ENCODE data around the gene SPIN2A. TPM values are rescaled to one million over a fixed set of nuclear protein-coding genes. Genes with fewer than 3 reads are reported as not detected.
"Not testable (repeated sequence)": the region's sequence is repeated elsewhere in the genome, so short reads cannot be mapped to it uniquely, and the experiment has no call there.

SPIN2A gene
- total and polyA plus RNA-seq, 10 of the 15 experiments (the other 5 are each of a cell fraction or from before 2014, with no cell fraction given): 0.09 to 0.45 (median 0.34) TPM; not detected in 1

- FAIRE-seq (no peak), DNase-seq (ENCODE audit: low read depth, low spot score) (no peak), ATAC-seq (no peak)
- no peaks in the 10 kb centered on the region for H3K27me3 ChIP-seq (replicated peaks in 1 of 2; ENCODE audit: control insufficient read depth in 2 of 2, insufficient read depth in 2 of 2, low read length in 1 of 2)
- no peaks in the 10 kb centered on the region; the same call in 2 of the 3 replicates for H3K9me3 ChIP-seq (replicated peaks; ENCODE audit: control insufficient read depth, insufficient read depth, low read length)
- RAD21 ChIA-PET (ENCODE audit: unreplicated experiment): no interaction called here
- no peak overlapping the region for H3K27ac ChIP-seq (ENCODE audit: control insufficient read depth, insufficient read depth)
- intact Hi-C loops (cut with micrococcal nuclease; ENCODE audit: unreplicated experiment): no loop called here
- no peaks in the 10 kb centered on the region for H3K36me3 ChIP-seq (ENCODE audit: control insufficient read depth in 2 of 2, insufficient read depth in 2 of 2, low read length in 1 of 2)
- no TSS peak for BruUV-seq (replicated peaks)
- H3K4me2 ChIP-seq (ENCODE audit: control insufficient read depth, insufficient read depth): no peak overlapping the region
- SMC1A ChIA-PET (ENCODE audit: uncharacterized antibody, unreplicated experiment): no interaction called here
- no peak overlapping the region for H3K9ac ChIP-seq (ENCODE audit: control insufficient read depth, insufficient read depth, low read length)
- H3K4me3 ChIP-seq: no peak overlapping the region
- no peaks in the 10 kb centered on the region for H3K4me1 ChIP-seq (ENCODE audit: control insufficient read depth, insufficient read depth, low read length)
- WGBS (ENCODE audit: insufficient coverage, insufficient replicate concordance, low lambda C conversion rate, missing lambda C conversion rate): 61% methylated on average over 3 of the region's 3 CpGs
- no peak for TF ChIP-seq IRF4 (IDR thresholded peaks at IDR 0.05; ENCODE audit: low read depth, low read length)
- no peak for TF ChIP-seq NRF1 (conservative IDR thresholded peaks at IDR 0.05; ENCODE audit: low read depth, low read length)
- no peak for TF ChIP-seq ASH2L (IDR thresholded peaks at IDR 0.05; ENCODE audit: borderline replicate concordance, low read depth)
- no peak for TF ChIP-seq POLR2AphosphoS2 (IDR thresholded peaks at IDR 0.05; ENCODE audit: low read depth, low read length)
- no peak for TF ChIP-seq MAX (IDR thresholded peaks at IDR 0.05; ENCODE audit: low read depth, low read length)
- TF ChIP-seq RAD51 (IDR thresholded peaks at IDR 0.05): no peak
- TF ChIP-seq MYC (IDR thresholded peaks at IDR 0.05; ENCODE audit: insufficient read depth, insufficient read length, insufficient replicate concordance, low read length, severe bottlenecking): no peak
- no peak for TF ChIP-seq CREB1 (IDR thresholded peaks at IDR 0.05; ENCODE audit: low read depth)
- TF ChIP-seq ZNF24 (IDR thresholded peaks at IDR 0.05): no peak
- TF ChIP-seq SREBF1 (IDR thresholded peaks at IDR 0.05; ENCODE audit: low read length): no peak
- no peak for TF ChIP-seq BRCA1 (IDR thresholded peaks at IDR 0.05; ENCODE audit: low read depth, low read length)
- TF ChIP-seq NFIC (IDR thresholded peaks at IDR 0.05; ENCODE audit: low read depth, low read length): no peak
- no peak for TF ChIP-seq MEF2B (IDR thresholded peaks at IDR 0.05; ENCODE audit: partially characterized antibody, poor library complexity, severe bottlenecking)
- TF ChIP-seq ZNF274 (IDR thresholded peaks at IDR 0.05; ENCODE audit: insufficient read depth, insufficient read length): no peak
- TF ChIP-seq BACH1 (IDR thresholded peaks at IDR 0.05; ENCODE audit: borderline replicate concordance): no peak
- no peaks in the 10 kb centered on the region for H4K20me1 ChIP-seq (ENCODE audit: control insufficient read depth, insufficient read depth)
- H2AFZ ChIP-seq (ENCODE audit: control insufficient read depth, low read depth, low read length): no peak overlapping the region
- CTCF ChIA-PET: no interaction called here
- no peaks in the 10 kb centered on the region for H3K79me2 ChIP-seq (ENCODE audit: control insufficient read depth, insufficient read depth, low read length)
- POLR2A ChIA-PET: no interaction called here
- in situ Hi-C loops (cut with MboI): no loop called here
These were observed 33.7 kb downstream of the SPIN2A start for GRCh38 chrX:57103489-57103888.

GRCh38 chrX:57102918-57103317, 34.3 kb downstream of the SPIN2A start:
- WGBS (ENCODE audit: insufficient coverage, insufficient replicate concordance, low lambda C conversion rate, missing lambda C conversion rate): 65% methylated on average over 6 of the region's 6 CpGs
- H3K4me3 ChIP-seq; DNase-seq (ENCODE audit: low read depth, low spot score); H3K27ac ChIP-seq (ENCODE audit: control insufficient read depth, insufficient read depth); H3K4me2 ChIP-seq (ENCODE audit: control insufficient read depth, insufficient read depth); CTCF ChIA-PET; FAIRE-seq; H3K4me1 ChIP-seq (ENCODE audit: control insufficient read depth, insufficient read depth, low read length); in situ Hi-C loops (cut with MboI); RAD21 ChIA-PET (ENCODE audit: unreplicated experiment); H3K79me2 ChIP-seq (ENCODE audit: control insufficient read depth, insufficient read depth, low read length); H2AFZ ChIP-seq (ENCODE audit: control insufficient read depth, low read depth, low read length); SMC1A ChIA-PET (ENCODE audit: uncharacterized antibody, unreplicated experiment); POLR2A ChIA-PET; ATAC-seq; H4K20me1 ChIP-seq (ENCODE audit: control insufficient read depth, insufficient read depth); H3K9me3 ChIP-seq (replicated peaks; ENCODE audit: control insufficient read depth, insufficient read depth, low read length); H3K36me3 ChIP-seq (ENCODE audit: control insufficient read depth in 2 of 2, insufficient read depth in 2 of 2, low read length in 1 of 2); H3K9ac ChIP-seq (ENCODE audit: control insufficient read depth, insufficient read depth, low read length); H3K27me3 ChIP-seq (replicated peaks in 1 of 2; ENCODE audit: control insufficient read depth in 2 of 2, insufficient read depth in 2 of 2, low read length in 1 of 2); BruUV-seq (replicated peaks); intact Hi-C loops (cut with micrococcal nuclease; ENCODE audit: unreplicated experiment): not testable (repeated sequence)

All from GM12878 (cell line).